ENCODE results near the gene STON1. TPM values are rescaled to one million over a fixed set of nuclear protein-coding genes. Genes with fewer than 3 reads are reported as not detected.
A peak's percentile ranks its signal among the peaks of the same experiment; 100 is the strongest.

Gene STON1
- total and polyA plus RNA-seq, 4 experiments from 2014 or later: 0.03 to 4.4 (median 1.8) TPM

- Histone ChIP-seq H3K36me3 (ENCODE audit: insufficient read depth, low read length) (no peaks in the 10 kb centered on the region), H3K4me1 (ENCODE audit: insufficient read depth, low read length) (no peaks in the 10 kb centered on the region), H3K27me3 (ENCODE audit: insufficient read depth, low read length) (no peaks in the 10 kb centered on the region), H3K9me3 (ENCODE audit: control insufficient read depth in 1 of 2, low read length in 2 of 2) (no peaks in the 10 kb centered on the region), H3K27ac (ENCODE audit: low read depth, low read length) (no peak overlapping the region), H3K4me3 (ENCODE audit: low read length in 2 of 2) (no peak overlapping the region)
- Mint-ChIP-seq H3K4me1 (peaks cover 5 to 8% (median 6%) of the 10 kb centered on the region in 4 donors), H3K27ac (no peak overlapping the region), H3K9me3 (no peaks in the 10 kb centered on the region), H3K36me3 (no peaks in the 10 kb centered on the region), H3K4me3 (no peak overlapping the region), H3K27me3 (no peaks in the 10 kb centered on the region)
- intact Hi-C loops (cut with micrococcal nuclease): no loop called here
- ChIA-PET CTCF (ENCODE audit: partially characterized antibody) (no interaction called here), POLR2A (ENCODE audit: partially characterized antibody) (no interaction called here)
- no peak for DNase-seq
Measured at GRCh38 chr2:48572816-48573215, 42.9 kb downstream of the STON1 start.

DNA sequence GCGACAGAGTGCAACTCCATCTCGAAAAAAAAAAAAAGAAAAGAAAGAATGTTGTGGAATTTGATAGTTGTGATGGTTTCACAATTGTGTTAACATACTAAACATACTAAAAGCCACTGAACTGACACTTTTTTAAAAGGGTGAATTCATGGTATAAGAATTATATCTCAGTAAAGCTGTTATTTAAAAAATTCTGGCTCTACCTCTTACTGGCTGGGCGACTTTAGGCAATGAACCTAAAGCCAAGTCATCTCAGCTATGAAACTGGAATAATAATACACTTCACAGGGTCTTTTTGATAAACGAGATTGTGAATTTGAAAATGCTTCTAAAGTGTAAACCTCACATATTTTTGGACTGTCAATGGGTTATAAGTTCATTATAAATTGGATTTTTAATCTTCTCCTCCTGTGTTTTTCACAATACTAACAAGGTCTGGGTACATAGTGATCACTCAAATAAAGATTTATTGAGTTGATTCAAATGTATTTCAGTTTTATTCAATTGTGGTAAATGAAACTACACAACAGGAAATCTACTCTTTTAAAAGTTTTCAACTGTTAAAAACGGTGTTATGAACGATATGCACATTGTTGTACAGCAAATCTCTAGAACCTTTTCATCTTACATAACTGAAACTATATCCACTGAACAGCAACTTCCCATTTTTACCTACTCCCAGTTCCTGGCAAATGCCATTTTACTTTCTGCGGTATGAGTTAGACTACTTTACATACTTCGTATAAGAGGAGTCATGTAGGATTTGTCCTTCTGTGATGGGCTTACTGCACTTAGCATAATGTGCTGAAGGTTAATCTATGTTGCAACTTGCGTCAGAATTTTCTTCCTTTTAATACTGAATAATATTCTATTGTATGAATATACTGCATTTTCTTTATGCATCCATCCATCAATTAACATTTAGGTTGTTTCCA lies 44.7 kb downstream of the STON1 start:
- Histone ChIP-seq H3K4me3 (ENCODE audit: low read length in 2 of 2) (no peak overlapping the region), H3K4me1 (ENCODE audit: insufficient read depth, low read length) (no peaks in the 10 kb centered on the region), H3K27ac (ENCODE audit: low read depth, low read length) (no peak overlapping the region), H3K27me3 (ENCODE audit: insufficient read depth, low read length) (no peaks in the 10 kb centered on the region), H3K9me3 (ENCODE audit: control insufficient read depth in 1 of 2, low read length in 2 of 2) (no peaks in the 10 kb centered on the region), H3K36me3 (ENCODE audit: insufficient read depth, low read length) (no peaks in the 10 kb centered on the region)
- intact Hi-C loops (cut with micrococcal nuclease): no loop called here
- Mint-ChIP-seq H3K4me1 (peaks cover 5 to 8% (median 6%) of the 10 kb centered on the region in 4 donors), H3K27ac (peak overlapping the region in 4 of 7 donors; percentile 23 to 68 (median 40)), H3K27me3 (no peaks in the 10 kb centered on the region), H3K9me3 (no peaks in the 10 kb centered on the region), H3K36me3 (no peaks in the 10 kb centered on the region), H3K4me3 (peak overlapping the region in 5 of 8 donors; percentile 14 to 46 (median 26))
- ChIA-PET POLR2A (ENCODE audit: partially characterized antibody) (no interaction called here), CTCF (ENCODE audit: partially characterized antibody) (no interaction called here)
- no peak for DNase-seq

GRCh38 chr2:48578313-48578712 lies 48.4 kb downstream of the STON1 start:
- POLR2A ChIA-PET (ENCODE audit: partially characterized antibody): no interaction called here
- Mint-ChIP-seq H3K4me3 (no peak overlapping the region), H3K27me3 (peaks cover 0 to 1% of the 10 kb centered on the region in 2 donors), H3K9me3 (no peaks in the 10 kb centered on the region), H3K4me1 (peaks cover 5 to 8% (median 6%) of the 10 kb centered on the region in 4 donors), H3K27ac (no peak overlapping the region), H3K36me3 (peaks cover 1 to 17% of the 10 kb centered on the region in 2 donors)
- intact Hi-C loops (cut with micrococcal nuclease): no loop called here
- no peaks in the 10 kb centered on the region for H3K4me1 ChIP-seq (ENCODE audit: insufficient read depth, low read length)
- no peaks in the 10 kb centered on the region for H3K9me3 ChIP-seq (ENCODE audit: control insufficient read depth in 1 of 2, low read length in 2 of 2)
- no peaks in the 10 kb centered on the region for H3K36me3 ChIP-seq (ENCODE audit: insufficient read depth, low read length)
- CTCF ChIA-PET (ENCODE audit: partially characterized antibody): no interaction called here
- no peaks in the 10 kb centered on the region for H3K27me3 ChIP-seq (ENCODE audit: insufficient read depth, low read length)
- H3K4me3 ChIP-seq (ENCODE audit: low read length in 2 of 2): no peak overlapping the region
- H3K27ac ChIP-seq (ENCODE audit: low read depth, low read length): no peak overlapping the region
- no peak for DNase-seq

DNA sequence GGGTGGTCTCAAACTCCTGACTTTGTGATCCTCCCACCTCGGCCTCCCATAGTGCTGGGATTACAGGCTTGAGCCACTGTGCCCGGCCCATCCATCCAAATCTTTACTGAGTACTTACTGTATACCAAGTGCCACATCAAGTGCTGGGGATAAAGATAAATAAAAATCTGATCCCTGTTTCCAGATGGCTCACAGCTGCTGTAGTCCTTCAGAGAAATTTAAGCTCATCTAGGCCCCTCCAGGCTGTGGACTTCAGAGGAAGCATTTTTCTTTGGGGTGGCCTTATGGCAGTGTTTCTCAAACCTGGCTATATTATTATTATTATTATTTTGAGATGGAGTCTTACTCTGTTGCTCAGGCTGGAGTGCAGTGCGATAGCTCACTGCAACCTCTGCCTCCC lies 54.0 kb downstream of the STON1 start:
- no peak overlapping the region for H3K4me3 Mint-ChIP-seq
- peaks cover 0 to 1% of the 10 kb centered on the region in 2 donors for H3K27me3 Mint-ChIP-seq
- Histone ChIP-seq H3K36me3 (ENCODE audit: insufficient read depth, low read length) (no peaks in the 10 kb centered on the region), H3K27ac (ENCODE audit: low read depth, low read length) (no peak overlapping the region), H3K9me3 (ENCODE audit: control insufficient read depth in 1 of 2, low read length in 2 of 2) (no peaks in the 10 kb centered on the region), H3K27me3 (ENCODE audit: insufficient read depth, low read length) (no peaks in the 10 kb centered on the region), H3K4me3 (ENCODE audit: low read length in 2 of 2) (no peak overlapping the region), H3K4me1 (ENCODE audit: insufficient read depth, low read length) (no peaks in the 10 kb centered on the region)
- CTCF ChIA-PET (ENCODE audit: partially characterized antibody): no interaction called here
- no peak for DNase-seq
- peaks cover 0 to 3% (median 0%) of the 10 kb centered on the region in 4 donors for H3K4me1 Mint-ChIP-seq
- POLR2A ChIA-PET (ENCODE audit: partially characterized antibody): no interaction called here
- intact Hi-C loops (cut with micrococcal nuclease): no loop called here
- peaks cover 1 to 17% of the 10 kb centered on the region in 2 donors for H3K36me3 Mint-ChIP-seq
- H3K9me3 Mint-ChIP-seq: no peaks in the 10 kb centered on the region
- H3K27ac Mint-ChIP-seq: no peak overlapping the region

GRCh38 chr2:48584551-48584950 lies 54.6 kb downstream of the STON1 start:
- no peak for DNase-seq
- no peaks in the 10 kb centered on the region for H3K27me3 ChIP-seq (ENCODE audit: insufficient read depth, low read length)
- peaks cover 1 to 17% of the 10 kb centered on the region in 2 donors for H3K36me3 Mint-ChIP-seq
- POLR2A ChIA-PET (ENCODE audit: partially characterized antibody): no interaction called here
- CTCF ChIA-PET (ENCODE audit: partially characterized antibody): no interaction called here
- H3K27me3 Mint-ChIP-seq: peaks cover 0 to 1% of the 10 kb centered on the region in 2 donors
- no peak overlapping the region for H3K4me3 ChIP-seq (ENCODE audit: low read length in 2 of 2)
- H3K27ac Mint-ChIP-seq: no peak overlapping the region
- no peak overlapping the region for H3K4me3 Mint-ChIP-seq
- H3K36me3 ChIP-seq (ENCODE audit: insufficient read depth, low read length): no peaks in the 10 kb centered on the region
- H3K27ac ChIP-seq (ENCODE audit: low read depth, low read length): no peak overlapping the region
- intact Hi-C loops (cut with micrococcal nuclease): no loop called here
- H3K9me3 ChIP-seq (ENCODE audit: control insufficient read depth in 1 of 2, low read length in 2 of 2): no peaks in the 10 kb centered on the region
- peaks cover 0 to 6% (median 1%) of the 10 kb centered on the region in 4 donors for H3K4me1 Mint-ChIP-seq
- H3K9me3 Mint-ChIP-seq: no peaks in the 10 kb centered on the region
- no peaks in the 10 kb centered on the region for H3K4me1 ChIP-seq (ENCODE audit: insufficient read depth, low read length)

DNA sequence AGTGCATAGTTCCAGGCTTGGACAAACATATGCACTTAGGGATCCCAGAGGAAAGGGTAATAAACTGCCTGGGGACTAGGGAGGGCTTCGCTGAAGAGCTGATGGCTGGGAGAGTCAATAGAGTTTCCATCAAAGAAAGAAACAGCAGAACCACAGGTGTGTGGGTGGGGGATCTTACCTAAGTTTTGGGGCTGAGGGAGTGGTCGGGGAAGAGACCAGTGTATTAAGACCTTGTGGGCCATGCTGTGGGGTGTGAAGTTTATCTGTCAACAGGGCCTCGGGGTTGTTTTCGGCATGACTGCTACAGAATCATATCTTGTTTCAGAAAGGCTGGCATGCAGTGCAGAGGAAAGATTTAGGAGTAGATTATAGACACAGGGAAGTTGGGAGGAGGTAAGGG lies 56.5 kb downstream of the STON1 start:
- DNase-seq: no peak
- H3K4me1 ChIP-seq (ENCODE audit: insufficient read depth, low read length): no peaks in the 10 kb centered on the region
- no peaks in the 10 kb centered on the region for H3K36me3 ChIP-seq (ENCODE audit: insufficient read depth, low read length)
- H3K4me3 Mint-ChIP-seq: no peak overlapping the region
- no peak overlapping the region for H3K27ac Mint-ChIP-seq
- no peaks in the 10 kb centered on the region for H3K27me3 ChIP-seq (ENCODE audit: insufficient read depth, low read length)
- no peaks in the 10 kb centered on the region for H3K9me3 ChIP-seq (ENCODE audit: control insufficient read depth in 1 of 2, low read length in 2 of 2)
- no peak overlapping the region for H3K27ac ChIP-seq (ENCODE audit: low read depth, low read length)
- intact Hi-C loops (cut with micrococcal nuclease): no loop called here
- peaks cover 1 to 9% of the 10 kb centered on the region in 2 donors for H3K36me3 Mint-ChIP-seq
- no peaks in the 10 kb centered on the region for H3K9me3 Mint-ChIP-seq
- POLR2A ChIA-PET (ENCODE audit: partially characterized antibody): no interaction called here
- peaks cover 0 to 1% of the 10 kb centered on the region in 2 donors for H3K27me3 Mint-ChIP-seq
- CTCF ChIA-PET (ENCODE audit: partially characterized antibody): no interaction called here
- peaks cover 0 to 6% (median 1%) of the 10 kb centered on the region in 4 donors for H3K4me1 Mint-ChIP-seq
- no peak overlapping the region for H3K4me3 ChIP-seq (ENCODE audit: low read length in 2 of 2)

DNA sequence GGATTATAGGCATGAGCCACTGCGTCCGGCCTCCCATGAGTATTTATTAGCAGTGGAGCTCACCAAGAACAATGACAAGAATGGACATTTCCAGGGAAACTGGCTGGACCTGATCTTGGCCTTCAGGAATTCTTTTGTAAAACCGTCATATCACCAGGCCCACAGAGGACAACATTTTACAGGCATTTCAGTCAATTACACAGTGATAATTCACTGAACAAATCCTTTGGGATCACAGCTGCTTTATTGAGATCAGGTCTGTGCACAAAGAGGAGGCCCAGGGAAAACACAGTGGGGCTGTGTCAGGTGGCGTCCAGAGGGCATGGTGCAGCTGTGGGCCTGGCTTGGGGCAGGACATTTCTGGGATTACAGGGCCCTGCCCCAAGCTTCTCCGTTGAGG lies 57.6 kb downstream of the STON1 start:
- CTCF ChIA-PET (ENCODE audit: partially characterized antibody): interaction anchor here (1.6 kb wide), 1 partner anchor 18 kb away, joined by 4 read pairs; no protein-coding TSS in a partner anchor

More for the DNA sequence above, 57.6 kb downstream of the STON1 start:
- Mint-ChIP-seq H3K27me3 (no peaks in the 10 kb centered on the region), H3K27ac (no peak overlapping the region), H3K4me1 (peaks cover 0 to 6% (median 1%) of the 10 kb centered on the region in 4 donors), H3K4me3 (no peak overlapping the region), H3K9me3 (no peaks in the 10 kb centered on the region), H3K36me3 (no peaks in the 10 kb centered on the region)
- no peaks in the 10 kb centered on the region for H3K27me3 ChIP-seq (ENCODE audit: insufficient read depth, low read length)
- intact Hi-C loops (cut with micrococcal nuclease): no loop called here
- no peak for DNase-seq
- H3K4me3 ChIP-seq (ENCODE audit: low read length in 2 of 2): no peak overlapping the region
- no peaks in the 10 kb centered on the region for H3K36me3 ChIP-seq (ENCODE audit: insufficient read depth, low read length)
- H3K9me3 ChIP-seq (ENCODE audit: control insufficient read depth in 1 of 2, low read length in 2 of 2): no peaks in the 10 kb centered on the region
- H3K27ac ChIP-seq (ENCODE audit: low read depth, low read length): no peak overlapping the region
- POLR2A ChIA-PET (ENCODE audit: partially characterized antibody): no interaction called here
- no peaks in the 10 kb centered on the region for H3K4me1 ChIP-seq (ENCODE audit: insufficient read depth, low read length)
